IMR-90 (cell line): ENCODE data around the gene NEURL1. TPM values are rescaled to one million over a fixed set of nuclear protein-coding genes. Genes with fewer than 3 reads are reported as not detected.

Source experiments
- ATAC-seq: fragments of 200-7000 bp; cut with Tn5 transposase; 2 replicates; pipeline ENCODE4 v1.9.1; 2020; ENCODE audit warnings: low read depth, mild to moderate bottlenecking, moderate library complexity
- BruUV-seq: library from RNA; stranded (reverse); fragments of 400-500 nt; replicated peaks from 2 replicates; lab custom pipeline; 2021; lab: Mats Ljungman, UMichigan
- CTCF ChIA-PET: fragments of 300-600 bp; formaldehyde crosslinking; extraction: SDS; loops from one replicate; lab custom pipeline; 2021; ENCODE audit warnings: antibody characterized with exemption; lab: Yijun Ruan, JAX
- POLR2A ChIA-PET: fragments of 300-600 bp; sonication (Branson Sonifier 250); formaldehyde crosslinking; loops from one replicate; lab custom pipeline; 2022; ENCODE audit warnings: antibody characterized with exemption; ENCODE audit not compliant: unreplicated experiment; lab: Charles Lee
- DNase-seq: peaks from one replicate; pipeline ENCODE4 v3.0.0; 2013
- H2AFZ ChIP-seq: replicated peaks from 2 replicates; pipeline ENCODE3; 2013; ENCODE audit warnings: low read length, mild to moderate bottlenecking; ENCODE audit not compliant: poor library complexity
- H2AK5ac ChIP-seq: 2 replicates; pipeline ENCODE4 v1.6.1; 2013; ENCODE audit warnings: low read depth, low read length, inconsistent platforms
- H2AK9ac ChIP-seq: replicated peaks from 2 replicates; pipeline ENCODE3; 2013; ENCODE audit warnings: mild to moderate bottlenecking, low read depth, low read length, moderate library complexity; ENCODE audit not compliant: poor library complexity
- H2BK120ac ChIP-seq: 2 replicates; pipeline ENCODE4 v1.6.1; 2013; ENCODE audit warnings: low read depth, low read length, inconsistent platforms
- H2BK15ac ChIP-seq: 3 replicates; pipeline ENCODE4 v1.6.1; 2013; ENCODE audit warnings: low read depth, low read length, inconsistent platforms
- H2BK20ac ChIP-seq: 2 replicates; pipeline ENCODE4 v1.6.1; 2013; ENCODE audit warnings: low read depth, mild to moderate bottlenecking, inconsistent platforms, low read length, moderate library complexity
- H2BK5ac ChIP-seq: 2 replicates; pipeline ENCODE4 v1.6.1; 2013; ENCODE audit warnings: mild to moderate bottlenecking, low read depth, low read length, inconsistent platforms; ENCODE audit not compliant: poor library complexity, severe bottlenecking
- H3K14ac ChIP-seq: replicated peaks from 2 replicates; pipeline ENCODE4 v1.6.1; 2013; ENCODE audit warnings: low read depth, low read length, inconsistent platforms
- H3K18ac ChIP-seq: 2 replicates; pipeline ENCODE4 v1.6.1; 2013; ENCODE audit warnings: low read depth, low read length, control low read depth
- H3K23ac ChIP-seq: 2 replicates; pipeline ENCODE4 v1.6.1; 2013; ENCODE audit warnings: low read depth, low read length, inconsistent platforms
- H3K27ac ChIP-seq: 2 replicates; pipeline ENCODE4 v1.5.1; 2013; ENCODE audit warnings: mild to moderate bottlenecking, control low read depth, low read length; ENCODE audit not compliant: insufficient read depth
- H3K27me3 ChIP-seq: 2 replicates; pipeline ENCODE4 v1.6.1; 2013; ENCODE audit warnings: low read length; ENCODE audit not compliant: control insufficient read depth, insufficient read depth
- H3K36me3 ChIP-seq: 2 replicates; pipeline ENCODE4 v1.6.1; 2013; ENCODE audit warnings: low read length, mixed read lengths; ENCODE audit not compliant: control insufficient read depth, insufficient read depth
- H3K4ac ChIP-seq: 2 replicates; pipeline ENCODE4 v1.6.1; 2013; ENCODE audit warnings: low read depth, low read length, inconsistent platforms
- H3K4me1 ChIP-seq: 2 replicates; pipeline ENCODE4 v1.6.1; 2013; ENCODE audit warnings: low read length, mixed read lengths; ENCODE audit not compliant: control insufficient read depth, insufficient read depth
- H3K4me2 ChIP-seq: 2 replicates; pipeline ENCODE4 v1.6.1; 2013; ENCODE audit warnings: low read depth, mild to moderate bottlenecking, control low read depth, low read length, moderate library complexity
- H3K4me3 ChIP-seq: 2 replicates; pipeline ENCODE4 v1.5.1; 2013; ENCODE audit warnings: low read depth, mild to moderate bottlenecking, control low read depth, low read length, moderate library complexity; ENCODE audit not compliant: insufficient read depth
- H3K56ac ChIP-seq: 2 replicates; pipeline ENCODE4 v1.6.1; 2013; ENCODE audit warnings: low read length, inconsistent platforms; ENCODE audit not compliant: insufficient read depth; ENCODE audit errors: extremely low read depth
- H3K79me1 ChIP-seq, 2 experiments: 2 replicates each; pipeline ENCODE4 v1.6.1; 2013; ENCODE audit warnings: low read length in 2 of 2, inconsistent platforms in 1 of 2, low read depth in 1 of 2
- H3K9ac ChIP-seq: 2 replicates; pipeline ENCODE4 v1.6.1; 2013; ENCODE audit warnings: low read depth, low read length, control low read depth
- H3K9me1 ChIP-seq: 2 replicates; pipeline ENCODE4 v1.6.1; 2013; ENCODE audit warnings: low read length, inconsistent platforms; ENCODE audit not compliant: insufficient read depth
- H3K9me3 ChIP-seq: 2 replicates; pipeline ENCODE4 v1.6.1; 2013; ENCODE audit warnings: low read length; ENCODE audit not compliant: control insufficient read depth, insufficient read depth
- H4K20me1 ChIP-seq: 2 replicates; pipeline ENCODE4 v1.6.1; 2013; ENCODE audit warnings: low read length, inconsistent platforms; ENCODE audit not compliant: insufficient read depth
- H4K5ac ChIP-seq: 2 replicates; pipeline ENCODE4 v1.6.1; 2013; ENCODE audit warnings: mild to moderate bottlenecking, low read depth, low read length, control low read depth
- H4K8ac ChIP-seq, 2 experiments: 2 replicates each; pipeline ENCODE4 v1.6.1; 2013; ENCODE audit warnings: low read depth in 2 of 2, low read length in 2 of 2, control low read depth in 1 of 2, inconsistent platforms in 1 of 2
- H4K91ac ChIP-seq: 2 replicates; pipeline ENCODE4 v1.6.1; 2013; ENCODE audit warnings: low read depth, low read length, inconsistent platforms; ENCODE audit not compliant: insufficient read depth
- CEBPB ChIP-seq: IDR thresholded peaks from 2 replicates; pipeline ENCODE4 v1.6.1; 2012; ENCODE audit warnings: low read depth, low read length, improper control_type of control experiment
- CTCF ChIP-seq: conservative IDR thresholded peaks from 2 replicates; pipeline ENCODE4 v1.5.1; 2012; ENCODE audit warnings: mild to moderate bottlenecking, low read depth, low read length, improper control_type of control experiment
- MAZ ChIP-seq: IDR thresholded peaks from 2 replicates; pipeline ENCODE4 v1.6.1; 2012; ENCODE audit warnings: low read depth, mild to moderate bottlenecking, low read length, improper control_type of control experiment, moderate library complexity, borderline replicate concordance
- MXI1 ChIP-seq: IDR thresholded peaks from 2 replicates; pipeline ENCODE4 v1.6.1; 2012; ENCODE audit warnings: low read depth, mild to moderate bottlenecking, low read length, moderate library complexity, borderline replicate concordance
- NFE2L2 ChIP-seq: fragments of 150-350 bp; IDR thresholded peaks from 2 replicates; pipeline ENCODE4 v1.6.1; 2016; ENCODE audit warnings: low read depth, mild to moderate bottlenecking, low read length
- WGBS, 2 experiments: methylation state at CpG; one replicate each; pipeline versions ENCODE4 v1.1.5 to v1.1.7; 2013; ENCODE audit warnings: missing lambda C conversion rate in 2 of 2; ENCODE audit not compliant: insufficient read length in 1 of 2; ENCODE audit errors: extremely low coverage in 2 of 2; 5-methylcytosine and 5-hydroxymethylcytosine counted together
- dilution Hi-C: fragments of 300-500 bp; cut with HindIII; formaldehyde crosslinking; loops from one replicate; pipeline ENCODE4 v1.14.3; 2018; ENCODE audit warnings: low sequenced_read_pairs; ENCODE audit not compliant: unreplicated experiment
- in situ Hi-C: fragments of 300-500 bp; cut with MboI; formaldehyde crosslinking; loops from 3 replicates; pipeline ENCODE4 v1.14.3; 2019; ENCODE audit warnings: low sequenced_read_pairs, inconsistent platforms, mixed read lengths
- intact Hi-C: fragments of 100-400 bp; cut with micrococcal nuclease; formaldehyde crosslinking; loops from 2 replicates; pipeline ENCODE4 v1.10.0; 2022
- polyA plus RNA-seq, 3 experiments: library from polyadenylated mRNA; depleted of rRNA; stranded (reverse); fragments of >200 nt; gene quantifications; 2 replicates each; pipeline ENCODE4 v1.2.3, GENCODE V29; 2012; ENCODE audit warnings: low replicate concordance in 1 of 3
- total RNA-seq: library from RNA; depleted of rRNA; stranded (reverse); fragments of >200 nt; gene quantifications from 2 replicates; pipeline ENCODE4 v1.2.3, GENCODE V29; 2012

The NEURL1 gene
- total and polyA plus RNA-seq, 2 of the 4 experiments (the other 2 are of a cell fraction) = 0.36 to 0.82 TPM

GRCh38 chr10:103590060-103590459 lies 96.6 kb downstream of the NEURL1 start:
- Histone ChIP-seq H3K79me1 (no peaks in the 10 kb centered on the region), H4K5ac (no peak overlapping the region), H2BK120ac (no peak overlapping the region), H3K27me3 (peaks cover 6% of the 10 kb centered on the region), H3K4me3 (no peak overlapping the region), H2BK20ac (no peak overlapping the region), H2AK5ac (no peak overlapping the region), H3K23ac (no peak overlapping the region), H3K36me3 (no peaks in the 10 kb centered on the region), H3K4me2 (no peak overlapping the region), H3K4ac (no peak overlapping the region), H4K91ac (no peak overlapping the region), H3K9me3 (no peaks in the 10 kb centered on the region; the same call in 1 of the 2 replicates), H3K4me1 (no peaks in the 10 kb centered on the region; the same call in 1 of the 2 replicates), H2AFZ (no peak overlapping the region), H4K20me1 (peaks cover 13% of the 10 kb centered on the region), H2AK9ac (no peak overlapping the region), H3K18ac (no peak overlapping the region), H3K27ac (no peak overlapping the region), H2BK5ac (no peak overlapping the region), H3K9ac (no peak overlapping the region), H2BK15ac (no peak overlapping the region), H4K8ac (no peak overlapping the region), H3K56ac (no peak overlapping the region), H3K14ac (no peak overlapping the region), H3K9me1 (peaks cover 3% of the 10 kb centered on the region; the same call in 1 of the 2 replicates)
- TF ChIP-seq NFE2L2 = no peak
- no peak for TF ChIP-seq CEBPB
- TF ChIP-seq CTCF = no peak
- no peak for TF ChIP-seq MXI1
- TF ChIP-seq MAZ = no peak
- CTCF ChIA-PET = interaction anchor here (0.9 to 2.2 kb wide), 2 partner anchors 15 to 96 kb away, joined by 3 to 10 read pairs; no protein-coding TSS in a partner anchor
- POLR2A ChIA-PET = no interaction called here
- dilution Hi-C loops (no loop called here), in situ Hi-C loops (loop anchor here (10.0 kb wide), 1 partner anchor 265 kb away; the partner anchor contains the start of gene SH3PXD2A), intact Hi-C loops (loop anchor here (5.0 kb wide), 1 partner anchor 173 kb away; no protein-coding TSS in a partner anchor)
- no peak for ATAC-seq
- 93% methylated on average over 3 of the region's 20 CpGs; no CpG with 5 or more reads in 1 of the 2 experiments for WGBS, 2 experiments
- BruUV-seq = no TSS peak
- no peak for DNase-seq
